ENCODE measurements around the gene SRD5A1.

Gene SRD5A1

DNA sequence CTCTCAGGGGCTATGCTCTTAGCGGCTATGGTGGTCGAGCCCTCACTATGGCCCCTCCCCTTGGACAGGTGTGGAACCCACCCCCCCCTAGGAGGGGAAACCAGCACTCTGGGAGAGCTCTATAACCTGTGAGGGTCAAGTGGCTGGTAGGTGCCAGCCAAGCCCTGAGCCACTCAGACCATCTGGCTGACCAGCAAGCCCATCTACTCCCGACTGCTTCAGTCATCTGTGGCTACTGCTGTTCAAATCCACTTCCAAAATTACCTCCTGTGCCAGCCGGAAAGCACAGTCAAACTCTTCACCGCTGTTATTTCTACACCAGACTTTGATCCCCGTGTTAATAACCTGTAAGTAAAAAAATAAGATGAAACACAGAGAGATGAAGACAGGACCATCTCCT is 28.9 kb upstream of the SRD5A1 start:
- no peak for DNase-seq (ENCODE audit: low spot score)

DNA sequence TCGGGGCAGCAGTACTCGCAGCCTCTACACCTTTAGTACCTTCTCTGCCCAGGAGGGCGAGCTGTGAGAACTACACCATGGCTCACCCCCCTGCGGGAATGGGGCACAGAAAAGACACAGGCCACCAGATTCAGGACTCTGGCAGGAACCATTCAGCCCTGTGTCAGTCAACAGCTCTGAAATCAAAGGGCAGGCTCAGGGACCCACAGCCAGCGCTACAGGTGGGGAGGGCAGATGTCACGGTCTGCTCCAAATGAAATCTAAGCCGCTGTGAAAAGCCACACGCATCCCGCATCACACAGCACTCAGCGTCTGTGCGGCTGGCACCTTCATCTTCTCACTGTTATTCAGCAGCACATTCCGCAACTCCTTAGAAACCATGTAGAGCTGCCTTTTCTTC is 28.3 kb upstream of the SRD5A1 start:
- DNase-seq (ENCODE audit: low spot score), result no peak

DNA sequence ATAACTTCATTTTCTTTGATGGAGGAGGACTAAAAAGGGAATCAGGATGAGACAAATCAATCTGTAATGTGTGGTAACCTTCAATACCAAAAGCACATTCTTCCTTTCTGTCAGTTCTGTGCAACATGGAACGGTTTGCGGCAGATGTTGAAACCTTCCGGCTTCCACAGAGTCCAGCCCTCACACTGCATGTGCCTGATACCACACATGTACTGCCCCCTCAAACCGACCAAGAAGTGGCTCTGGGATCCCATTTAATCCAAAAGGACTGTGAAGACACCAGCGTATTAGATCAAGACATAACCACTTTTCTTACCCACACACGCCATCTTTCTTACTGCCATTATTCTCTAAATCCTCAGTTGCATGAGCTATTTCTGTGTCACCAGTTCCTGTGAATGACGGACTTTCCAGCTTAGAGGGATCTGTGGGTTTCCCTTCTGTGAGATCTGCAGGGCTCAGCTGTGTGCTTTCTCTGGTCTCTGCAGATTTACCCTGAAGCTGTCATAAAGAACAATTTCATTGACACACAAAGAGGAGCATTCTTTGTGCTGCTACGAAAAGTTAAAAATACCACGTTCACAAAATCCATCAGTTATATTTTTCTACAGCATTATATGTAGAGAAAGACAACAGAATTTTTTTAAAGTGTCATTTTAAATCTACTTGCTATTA is 26.2 kb upstream of the SRD5A1 start:
- DNase-seq (ENCODE audit: low spot score), result no peak

DNA sequence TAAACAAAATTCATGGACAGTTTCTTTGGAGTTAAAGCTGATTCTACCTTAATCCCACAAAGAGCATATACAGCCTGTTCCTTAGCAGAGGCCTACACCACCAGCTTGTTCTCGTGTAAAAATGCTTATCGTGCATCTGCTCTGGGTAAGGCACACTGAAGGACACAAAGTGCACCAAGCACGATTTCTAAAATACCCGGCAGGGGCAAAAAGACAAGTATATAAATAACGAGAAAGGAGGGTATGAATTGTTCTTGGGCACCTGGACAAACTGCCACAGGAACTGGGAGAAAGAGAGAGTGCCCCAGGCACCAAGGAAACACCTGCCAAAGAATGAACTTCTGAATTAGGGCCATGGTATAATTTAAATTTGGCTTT is 25.7 kb upstream of the SRD5A1 start:
- DNase-seq (ENCODE audit: low spot score), result no peak

DNA sequence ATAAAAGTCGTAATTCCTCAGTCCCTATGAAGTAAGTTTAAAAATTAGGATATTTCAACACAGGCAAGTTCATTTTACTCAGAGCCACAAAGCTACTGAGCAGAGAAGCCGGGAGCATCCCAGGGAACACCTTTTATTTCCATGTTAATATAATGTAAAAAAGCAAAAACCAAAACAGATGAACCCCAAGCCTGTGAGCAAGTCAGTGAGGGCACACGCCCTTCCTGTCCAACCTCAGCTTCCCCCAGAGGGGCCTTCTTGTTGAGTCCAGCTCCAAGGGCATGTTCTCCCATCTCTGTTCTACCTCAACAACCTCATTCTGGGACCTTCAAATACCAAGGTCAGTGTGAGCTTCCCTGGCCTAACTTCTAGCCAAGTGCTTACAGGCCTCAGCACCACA is 25.2 kb upstream of the SRD5A1 start:
- DNase-seq (ENCODE audit: low spot score), result no peak

DNA sequence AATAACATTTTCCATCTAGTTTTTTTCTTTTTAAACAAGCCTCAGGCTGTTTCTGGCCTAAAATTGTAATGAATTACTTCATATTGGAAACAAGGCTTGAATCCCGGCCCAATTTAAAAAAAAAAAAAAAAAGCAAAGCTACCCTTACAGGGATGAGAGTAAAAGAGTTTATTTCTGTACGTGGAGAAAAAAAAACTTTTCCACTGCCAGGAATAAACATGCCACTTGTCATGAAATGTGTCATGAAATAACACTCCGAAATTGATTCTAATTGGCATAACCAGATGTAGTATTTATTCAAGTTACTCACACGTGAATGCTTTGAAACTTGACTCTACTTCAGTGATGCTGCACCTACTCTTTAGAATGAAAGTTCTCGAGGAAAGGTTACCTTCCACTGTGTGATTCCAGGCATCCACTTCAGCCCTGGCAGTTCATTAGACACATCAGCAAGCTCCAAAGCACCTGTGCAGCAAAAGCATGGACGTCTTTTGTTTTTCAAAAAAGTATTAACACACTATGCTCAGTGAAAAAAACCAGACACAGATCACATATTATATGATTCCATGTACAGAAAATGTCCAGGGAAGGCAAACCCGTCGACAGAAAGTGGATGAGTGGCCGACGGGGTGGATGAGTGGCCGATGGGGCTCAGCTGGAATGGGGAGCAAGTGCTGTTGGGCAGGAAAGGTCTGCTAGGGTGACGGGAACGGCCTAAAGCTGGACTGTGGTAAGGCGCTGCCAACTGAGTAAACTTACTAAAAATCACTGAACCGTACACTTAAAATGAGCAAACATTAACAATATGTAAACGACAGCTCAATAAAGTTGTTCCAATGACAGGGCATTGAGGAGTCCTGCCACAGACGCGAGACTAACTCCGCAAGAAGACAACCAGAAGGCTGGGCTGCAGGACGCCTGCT is 21.6 kb upstream of the SRD5A1 start:
- no peak for DNase-seq (ENCODE audit: low spot score)

DNA sequence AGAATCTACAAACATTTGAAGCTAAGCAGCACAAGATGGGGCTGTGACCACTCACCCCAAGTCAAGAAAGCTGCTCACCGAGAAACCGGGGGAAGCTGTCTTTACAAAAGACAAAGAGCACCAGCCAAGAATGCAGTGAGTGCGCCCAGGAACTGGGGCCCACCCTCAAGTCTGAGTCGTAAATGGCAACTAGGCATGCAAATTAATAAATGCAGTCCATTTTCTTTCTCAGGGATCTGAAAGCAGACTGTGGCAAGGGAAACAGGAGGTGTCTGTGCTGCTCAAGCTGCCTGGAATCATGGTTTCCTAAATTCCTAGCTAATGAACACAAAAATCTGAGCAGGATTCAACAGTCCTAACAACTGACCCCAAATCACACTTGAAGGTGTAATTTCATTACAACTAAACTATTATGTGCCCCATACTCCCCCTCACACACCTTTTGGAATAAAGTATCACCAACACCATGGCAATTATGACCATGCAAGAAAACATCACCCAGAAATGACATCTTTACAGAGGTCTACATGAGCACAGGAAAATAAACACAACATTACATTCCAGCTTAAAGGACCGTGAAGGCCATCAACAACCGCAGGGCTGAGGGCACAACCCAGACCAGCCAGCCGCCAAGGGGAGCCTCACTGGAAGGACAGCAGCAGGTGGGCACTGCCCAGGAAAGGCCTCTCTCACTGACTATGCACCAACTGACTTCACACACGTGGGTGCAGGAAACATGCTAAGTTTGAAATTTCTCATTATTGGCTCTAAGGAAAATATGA is 18.0 kb upstream of the SRD5A1 start:
- no peak for DNase-seq (ENCODE audit: low spot score)

DNA sequence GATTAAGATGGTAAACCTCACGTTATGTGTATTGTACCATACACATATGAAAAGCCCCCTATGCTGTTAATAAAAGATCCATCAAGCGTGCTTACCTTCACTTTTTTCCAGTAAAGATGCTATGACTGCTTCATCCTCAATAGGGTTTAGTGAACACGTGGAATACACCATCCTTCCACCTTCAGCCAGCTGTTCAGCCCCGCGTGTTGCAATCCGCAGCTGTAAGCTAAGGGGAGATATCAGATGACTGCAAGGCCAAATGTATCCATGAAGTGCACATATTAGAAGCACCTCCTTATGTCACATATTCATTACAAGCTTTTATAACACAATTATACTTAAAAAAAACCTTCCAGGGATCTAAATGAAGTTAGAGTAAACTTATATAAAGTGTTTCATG is 16.6 kb upstream of the SRD5A1 start:
- no peak for DNase-seq (ENCODE audit: low spot score)

DNA sequence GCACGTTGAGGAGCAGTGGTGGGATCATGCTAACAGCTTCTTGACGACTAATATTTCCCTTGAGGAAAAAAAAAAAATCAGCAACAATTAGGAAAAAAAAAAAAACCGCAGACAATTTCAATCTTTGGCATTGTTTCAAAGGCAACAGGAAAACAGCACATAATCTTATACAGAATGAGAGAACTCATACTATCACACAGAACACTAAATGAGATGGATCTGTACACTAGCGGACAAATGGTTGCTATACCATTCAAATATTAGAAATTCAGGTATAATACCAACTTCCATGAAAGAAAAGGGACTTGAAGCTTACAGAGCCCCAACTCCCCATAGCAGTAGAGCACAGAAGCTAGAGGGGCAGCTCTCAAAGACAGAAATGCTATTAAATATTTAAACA is 10.0 kb upstream of the SRD5A1 start:
- DNase-seq (ENCODE audit: low spot score), result no peak

DNA sequence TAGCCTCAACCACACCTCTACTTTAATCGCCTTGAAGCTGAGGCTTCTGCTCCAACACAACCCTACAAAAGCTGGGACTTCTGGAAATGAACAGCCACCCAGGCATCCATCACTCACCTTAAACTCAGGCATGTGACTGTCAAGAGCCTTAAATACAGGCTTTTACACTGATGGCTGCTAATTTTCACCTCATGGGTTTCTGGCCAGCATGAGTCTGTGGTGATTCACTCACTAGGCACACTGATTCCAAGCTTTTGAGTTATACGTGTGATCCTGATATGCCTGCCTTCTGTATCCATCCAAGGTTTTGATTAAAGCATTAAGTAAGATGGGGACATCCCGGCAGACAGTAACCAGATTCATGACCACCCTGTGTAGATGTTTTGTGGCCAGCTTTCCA is 9.3 kb upstream of the SRD5A1 start:
- no peak for DNase-seq (ENCODE audit: low spot score)

DNA sequence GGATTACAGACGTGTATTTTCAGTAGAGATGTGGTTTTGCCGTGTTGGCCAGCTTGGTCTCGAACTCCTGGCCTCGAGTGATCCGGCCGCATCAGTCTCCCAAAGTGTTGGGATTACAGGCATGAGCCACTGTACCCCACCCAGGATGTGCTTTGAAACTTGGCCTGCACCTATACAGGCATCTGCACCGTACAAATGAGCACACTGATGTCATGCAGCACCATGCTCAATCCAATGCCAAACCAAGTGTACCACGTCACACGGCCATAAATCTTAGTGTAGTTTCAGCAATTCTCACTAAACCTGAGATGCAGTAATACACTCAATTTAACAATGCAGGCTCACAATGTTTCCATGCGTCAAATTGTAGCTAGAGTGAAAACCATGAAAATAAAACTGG is 6.7 kb upstream of the SRD5A1 start:
- no peak for DNase-seq (ENCODE audit: low spot score)

DNA sequence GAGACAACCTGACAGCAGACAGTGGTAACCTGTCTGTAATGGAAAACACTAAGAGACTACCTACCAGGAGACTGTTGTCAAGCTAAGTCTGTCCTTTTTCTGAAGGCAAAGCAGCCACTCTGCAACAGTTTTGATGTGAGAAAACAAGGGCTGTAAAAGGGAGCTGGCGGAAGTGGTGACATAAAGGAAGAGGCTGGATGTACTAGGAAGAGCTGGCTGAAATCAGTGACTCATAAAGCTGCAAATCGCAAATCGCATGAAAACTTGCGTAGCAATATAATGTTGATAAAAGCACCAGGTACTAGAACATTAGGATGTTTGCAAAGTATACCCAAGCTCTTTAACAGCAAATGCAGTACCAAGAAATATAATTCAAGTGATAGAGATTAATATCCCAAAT is 1.8 kb upstream of the SRD5A1 start:
- no peak for DNase-seq (ENCODE audit: low spot score)

DNA sequence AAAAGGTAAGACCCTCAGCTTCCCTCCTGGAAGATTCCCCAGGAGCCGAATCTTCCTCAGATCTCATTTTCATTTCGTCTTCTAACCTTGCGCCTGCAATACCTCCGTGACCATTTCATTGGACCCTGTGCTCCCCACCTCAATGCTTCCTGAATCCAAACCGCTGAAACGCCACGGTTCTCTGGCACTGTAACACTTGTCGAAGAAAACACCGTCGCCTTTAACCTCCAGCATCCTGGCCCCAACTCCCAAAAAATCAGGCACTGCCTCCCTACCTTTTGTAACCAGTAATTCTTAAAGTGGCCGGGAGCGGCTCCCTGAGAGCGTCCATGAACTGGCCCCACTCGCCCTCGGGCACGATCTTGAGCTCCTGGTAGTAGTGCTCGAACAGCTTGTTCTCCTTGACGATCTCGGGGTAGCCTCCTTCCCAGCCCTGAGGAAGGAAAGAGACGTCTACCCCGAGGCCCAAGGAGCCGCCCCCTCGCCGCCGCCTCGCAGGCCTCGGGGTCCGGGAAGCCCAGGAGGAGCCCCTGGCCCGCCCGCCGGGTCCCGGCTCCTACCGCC is 834 bp upstream of the SRD5A1 start:
- no peak for DNase-seq (ENCODE audit: low spot score)

DNA sequence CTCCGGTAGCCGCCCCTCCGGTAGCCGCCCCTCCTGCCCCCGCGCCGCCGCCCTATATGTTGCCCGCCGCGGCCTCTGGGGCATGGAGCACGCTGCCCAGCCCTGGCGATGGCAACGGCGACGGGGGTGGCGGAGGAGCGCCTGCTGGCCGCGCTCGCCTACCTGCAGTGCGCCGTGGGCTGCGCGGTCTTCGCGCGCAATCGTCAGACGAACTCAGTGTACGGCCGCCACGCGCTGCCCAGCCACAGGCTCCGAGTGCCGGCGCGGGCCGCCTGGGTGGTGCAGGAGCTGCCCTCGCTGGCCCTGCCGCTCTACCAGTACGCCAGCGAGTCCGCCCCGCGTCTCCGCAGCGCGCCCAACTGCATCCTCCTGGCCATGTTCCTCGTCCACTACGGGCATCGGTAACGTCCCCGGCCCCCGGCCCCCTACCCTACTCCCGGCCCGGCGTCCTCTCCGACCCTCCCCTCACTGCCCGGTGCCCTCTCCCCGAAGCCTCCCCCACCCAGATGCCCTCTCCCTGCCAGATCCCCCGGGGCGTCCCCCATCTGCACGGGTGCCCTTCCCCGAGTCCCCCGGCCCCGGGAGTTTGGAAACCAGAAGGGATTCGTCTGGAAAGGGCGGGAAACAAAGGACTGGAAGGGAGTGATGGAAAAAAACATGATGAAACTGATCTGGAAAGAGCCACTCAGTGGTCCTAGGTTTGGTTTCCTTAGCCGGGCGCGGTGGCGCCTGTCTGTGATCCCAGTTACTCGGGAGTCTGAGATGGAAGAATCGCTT is 417 bp downstream of the SRD5A1 start:
- peak; percentile 7 for DNase-seq (ENCODE audit: low spot score)

DNA sequence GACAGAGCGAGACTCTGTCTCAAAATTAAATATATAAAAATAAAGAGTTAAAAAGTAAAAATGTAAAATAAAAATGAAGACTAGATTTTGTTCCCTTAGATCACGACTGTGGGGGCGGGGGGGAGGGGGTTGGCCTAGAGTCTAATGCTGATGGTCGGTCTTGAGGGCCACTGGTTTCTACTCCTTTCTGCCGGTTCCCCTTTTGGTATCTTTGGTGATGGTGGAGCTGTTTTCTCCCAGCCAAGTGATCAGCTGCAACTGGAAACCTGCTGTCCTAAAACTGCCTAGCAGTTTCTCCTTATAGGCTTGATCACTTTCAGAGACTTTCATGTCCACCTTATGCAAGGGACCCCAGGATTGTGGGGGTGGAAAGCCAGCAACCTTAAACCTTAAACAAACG is 1.1 kb downstream of the SRD5A1 start:
- DNase-seq (ENCODE audit: low spot score), result no peak

DNA sequence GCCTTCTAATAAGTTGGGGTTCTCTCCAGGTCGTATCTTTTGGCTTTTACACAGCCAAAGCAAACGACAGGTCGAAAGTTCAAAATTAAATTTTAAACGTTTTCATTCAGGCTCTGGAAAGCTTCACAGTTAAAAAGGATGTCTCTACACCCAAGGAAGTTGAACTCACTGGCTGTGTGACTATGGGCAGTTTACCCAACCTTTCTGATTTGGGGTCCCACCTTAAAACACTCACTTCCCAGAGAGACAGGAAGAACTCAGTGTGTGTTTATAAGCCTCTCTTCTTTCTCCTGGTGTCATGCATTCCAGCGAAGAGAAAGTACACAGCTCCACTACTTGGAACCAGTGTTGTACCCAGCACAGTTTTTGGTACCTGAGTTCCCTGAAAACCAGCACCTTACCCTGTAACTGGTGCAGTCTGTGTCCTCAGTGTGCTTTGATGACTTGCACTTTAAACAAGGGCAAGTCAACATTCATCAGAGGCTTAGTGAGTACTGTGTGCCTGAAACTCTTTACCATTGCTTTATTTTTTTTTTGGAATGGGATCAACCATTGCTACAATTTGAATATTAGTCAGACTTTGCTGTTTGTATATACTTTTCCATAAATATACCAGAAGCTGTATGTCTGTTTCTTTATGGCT is 1.7 kb downstream of the SRD5A1 start:
- no peak for DNase-seq (ENCODE audit: low spot score)

DNA sequence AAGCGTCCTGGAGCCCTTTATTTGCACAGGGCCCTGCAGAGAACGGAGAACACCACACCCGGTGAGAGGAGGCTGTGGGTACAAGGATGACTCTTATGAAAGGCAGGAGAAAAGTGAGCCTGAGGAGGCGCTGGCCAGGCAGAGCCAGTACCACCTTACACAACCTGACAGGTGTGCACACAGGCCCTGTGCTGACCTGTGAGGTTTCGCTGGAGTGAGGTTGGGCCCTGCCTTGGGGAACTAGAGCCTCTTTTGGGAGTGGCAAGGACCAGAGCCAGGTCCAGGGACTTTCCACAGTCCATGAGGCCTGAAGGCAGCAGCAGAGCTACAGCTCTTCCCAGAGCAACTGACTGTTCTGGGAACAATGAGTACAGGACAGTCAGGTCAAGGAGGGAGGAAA is 3.1 kb downstream of the SRD5A1 start:
- DNase-seq (ENCODE audit: low spot score), result no peak

DNA sequence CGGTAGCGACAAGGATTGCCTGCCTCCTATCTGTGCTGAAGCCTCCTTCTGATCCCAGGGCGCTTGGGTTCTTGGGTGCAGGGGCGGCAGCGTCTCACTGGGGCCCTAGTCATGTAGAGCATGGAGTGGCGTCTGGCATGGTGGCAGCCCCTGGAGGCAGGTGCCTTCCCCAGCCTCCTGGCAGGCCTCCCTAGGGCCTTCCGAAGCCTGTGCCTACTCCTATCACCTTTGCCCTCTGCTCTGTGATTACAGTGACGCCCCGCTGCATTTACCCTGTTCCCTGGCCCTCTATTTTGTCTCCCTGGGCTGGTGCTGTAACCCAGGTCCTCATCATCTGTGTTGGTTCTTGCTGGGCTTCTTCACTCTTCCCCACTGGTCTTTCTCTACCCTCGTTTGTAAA is 3.8 kb downstream of the SRD5A1 start:
- DNase-seq (ENCODE audit: low spot score), result no peak

DNA sequence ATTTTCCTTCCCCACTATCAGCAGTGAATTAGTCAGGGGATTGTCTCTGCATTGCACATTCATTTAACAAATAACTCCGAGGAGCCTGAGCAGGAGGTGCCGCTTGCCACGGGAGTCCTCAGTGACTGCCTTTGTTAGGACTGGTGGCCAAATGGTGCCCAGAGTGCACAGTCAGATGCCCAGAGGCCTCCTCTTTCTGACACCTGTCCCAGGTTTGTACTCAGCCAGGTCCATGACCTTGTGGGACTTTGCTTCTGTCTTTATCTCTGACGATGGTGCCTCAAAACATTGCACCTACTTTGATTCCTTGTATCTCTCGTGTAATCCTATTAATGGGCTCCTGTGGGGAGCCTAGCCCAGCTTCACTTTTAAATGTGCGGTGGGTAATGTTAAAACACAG is 4.3 kb downstream of the SRD5A1 start:
- no peak for DNase-seq (ENCODE audit: low spot score)

DNA sequence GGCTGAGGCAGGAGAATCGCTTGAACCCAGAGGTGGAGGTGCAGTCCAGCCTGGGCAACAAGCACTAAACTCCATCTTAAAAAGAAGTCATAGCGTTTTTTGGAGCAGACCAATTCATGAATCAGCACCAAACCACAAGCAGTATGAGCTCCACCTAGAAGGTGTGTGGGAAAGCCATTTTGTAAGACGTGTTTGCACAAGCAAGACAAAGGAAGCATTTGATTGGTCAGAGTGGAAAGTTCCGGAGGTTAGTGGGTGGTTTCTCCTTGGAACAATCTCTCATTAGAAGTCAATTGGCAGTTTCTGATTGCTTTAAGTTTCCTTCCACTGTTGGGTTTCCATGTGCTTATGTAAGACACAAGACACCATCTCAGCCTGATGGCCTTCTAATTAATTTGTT is 5.0 kb downstream of the SRD5A1 start:
- no peak for DNase-seq (ENCODE audit: low spot score)

DNA sequence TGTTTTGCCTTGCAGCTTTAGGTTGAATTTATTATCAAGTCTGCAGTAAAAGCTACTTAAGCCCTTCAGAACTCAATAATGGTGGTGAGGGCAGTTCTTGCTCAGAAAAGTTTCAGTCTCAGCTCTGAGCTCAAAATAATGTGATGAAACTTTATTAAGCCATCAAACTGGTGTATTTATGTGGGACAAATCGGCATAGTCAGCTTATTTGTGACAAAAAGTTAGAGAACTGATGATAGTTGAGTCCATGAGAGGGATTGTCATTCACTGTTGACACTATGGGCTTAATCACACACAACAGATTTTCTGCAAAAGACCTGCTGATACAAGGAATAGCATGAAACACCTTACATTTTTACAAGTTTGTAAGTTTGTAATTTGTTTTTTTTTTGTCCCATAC is 9.4 kb downstream of the SRD5A1 start:
- no peak for DNase-seq (ENCODE audit: low spot score)
